Hepatocyte (in vitro differentiated cells): ENCODE results near the gene ZNF536. TPM values are rescaled to one million over a fixed set of nuclear protein-coding genes. Genes with fewer than 3 reads are reported as not detected.

ENCODE experiments used
- DNase-seq: peaks from one replicate; pipeline ENCODE4 v3.0.0-alpha.2; 2016; ENCODE audit warnings: low spot score
- H2AFZ ChIP-seq: fragments of 200-600 bp; sonication (generic); 2 replicates; pipeline ENCODE4 v1.6.0; 2016; ENCODE audit warnings: antibody characterized with exemption, mild to moderate bottlenecking
- H3K27ac ChIP-seq: fragments of 200-600 bp; sonication (generic); 2 replicates; pipeline ENCODE4 v1.5.1; 2016; ENCODE audit warnings: mild to moderate bottlenecking
- H3K27me3 ChIP-seq: fragments of 200-600 bp; sonication (generic); 2 replicates; pipeline ENCODE4 v1.6.1; 2016
- H3K36me3 ChIP-seq: fragments of 200-600 bp; sonication (generic); replicated peaks from 2 replicates; pipeline ENCODE4 v1.5.1; 2016; ENCODE audit warnings: low read depth; ENCODE audit not compliant: insufficient read depth
- H3K4me1 ChIP-seq: fragments of 200-600 bp; sonication (generic); 2 replicates; pipeline ENCODE4 v1.5.1; 2016; ENCODE audit warnings: mild to moderate bottlenecking, moderate library complexity; ENCODE audit not compliant: insufficient read depth
- H3K4me2 ChIP-seq: fragments of 200-600 bp; sonication (generic); 2 replicates; pipeline ENCODE4 v1.6.0; 2016
- H3K4me3 ChIP-seq: fragments of 200-600 bp; sonication (generic); 2 replicates; pipeline ENCODE4 v1.5.1; 2016; ENCODE audit warnings: mild to moderate bottlenecking
- H3K79me2 ChIP-seq: fragments of 200-600 bp; sonication (generic); 2 replicates; pipeline ENCODE4 v1.6.0; 2017; ENCODE audit warnings: mild to moderate bottlenecking
- H3K9me2 ChIP-seq: fragments of 200-600 bp; sonication (generic); replicated peaks from 2 replicates; pipeline ENCODE4 v1.6.0; 2017; ENCODE audit warnings: mild to moderate bottlenecking; ENCODE audit not compliant: insufficient read depth
- H3K9me3 ChIP-seq: fragments of 200-600 bp; sonication (generic); 2 replicates; pipeline ENCODE4 v1.5.1; 2016; ENCODE audit warnings: low read depth, mild to moderate bottlenecking
- H4K20me1 ChIP-seq: fragments of 200-600 bp; sonication (generic); 2 replicates; pipeline ENCODE4 v1.6.0; 2016; ENCODE audit warnings: mild to moderate bottlenecking; ENCODE audit not compliant: insufficient read depth, poor library complexity, severe bottlenecking
- EZH2 ChIP-seq: fragments of 200-600 bp; sonication (generic); IDR thresholded peaks from 2 replicates; pipeline ENCODE4 v1.6.1; 2016; ENCODE audit warnings: antibody characterized with exemption, mild to moderate bottlenecking, borderline replicate concordance
- EZH2phosphoT487 ChIP-seq: fragments of 200-600 bp; sonication (generic); IDR thresholded peaks from one replicate; pipeline ENCODE4 v1.6.1; 2018; ENCODE audit warnings: antibody characterized with exemption, mild to moderate bottlenecking, low read depth, moderate library complexity; ENCODE audit not compliant: unreplicated experiment, severe bottlenecking
- WGBS: methylation state at CpG from one replicate; pipeline ENCODE4 v1.1.6; 2016; ENCODE audit warnings: low lambda C conversion rate; ENCODE audit errors: missing lambda C conversion rate; 5-methylcytosine and 5-hydroxymethylcytosine counted together
- polyA plus RNA-seq: library from polyadenylated mRNA; unstranded; fragments of >200 nt; fragmentation: Nextera tagmentation; extraction: Ambion mirVana; gene quantifications from 2 replicates; pipeline ENCODE4 v1.2.1, GENCODE V29; 2016
- total RNA-seq: library from RNA; depleted of rRNA; stranded (reverse); fragments of >200 nt; gene quantifications from 2 replicates; pipeline ENCODE4 v1.2.3, GENCODE V29; 2014
- TF ChIP-seq, protein P1 (sequence below): fragments of 200-600 bp; sonication (generic); IDR thresholded peaks from 2 replicates; pipeline ENCODE4 v1.5.1; 2016; ENCODE audit warnings: antibody characterized with exemption, mild to moderate bottlenecking; ENCODE audit not compliant: poor library complexity

The ZNF536 gene
- total and polyA plus RNA-seq, 2 experiments from 2014 or later, result 4.1 to 7.5 TPM

- WGBS, result 81% methylated on average over 3 of the region's 3 CpGs
- Histone ChIP-seq H3K4me1 (no peaks in the 10 kb centered on the region), H3K9me2 (no peaks in the 10 kb centered on the region)
Observed at GRCh38 chr19:30529876-30530275, 157.7 kb downstream of the ZNF536 start.

DNA sequence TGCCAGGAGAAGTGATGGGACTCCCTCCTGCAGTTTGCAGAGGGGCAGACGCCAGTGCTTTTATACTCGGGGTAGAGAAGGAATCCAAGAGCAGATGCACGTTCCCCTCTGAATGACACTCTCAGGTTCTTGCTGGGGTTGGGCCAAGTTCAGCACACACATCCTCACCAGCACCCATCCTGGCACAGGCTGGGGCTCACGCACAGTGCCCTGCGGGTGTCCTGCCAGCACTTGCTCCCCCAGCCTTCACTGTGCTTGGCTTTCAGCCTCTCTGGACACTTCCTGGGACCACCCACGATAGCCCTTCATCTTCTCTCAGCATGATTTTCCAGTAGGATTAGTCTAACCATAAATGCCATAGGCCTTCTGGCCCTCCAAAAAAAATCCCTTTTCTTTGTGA lies 158.6 kb downstream of the ZNF536 start:
- Histone ChIP-seq H3K9me2 (no peaks in the 10 kb centered on the region), H3K27ac (no peak overlapping the region), H3K4me3 (no peak overlapping the region), H3K9me3 (no peaks in the 10 kb centered on the region), H3K4me1 (no peaks in the 10 kb centered on the region), H3K79me2 (no peaks in the 10 kb centered on the region), H3K4me2 (no peak overlapping the region), H3K36me3 (no peaks in the 10 kb centered on the region), H4K20me1 (no peaks in the 10 kb centered on the region), H2AFZ (no peak overlapping the region), H3K27me3 (no peaks in the 10 kb centered on the region)
- no peak for DNase-seq
- WGBS, result 50% methylated on average over 6 of the region's 6 CpGs
- TF ChIP-seq EZH2phosphoT487 (no peak), EZH2 (no peak)
- TF ChIP-seq, protein P1, sequence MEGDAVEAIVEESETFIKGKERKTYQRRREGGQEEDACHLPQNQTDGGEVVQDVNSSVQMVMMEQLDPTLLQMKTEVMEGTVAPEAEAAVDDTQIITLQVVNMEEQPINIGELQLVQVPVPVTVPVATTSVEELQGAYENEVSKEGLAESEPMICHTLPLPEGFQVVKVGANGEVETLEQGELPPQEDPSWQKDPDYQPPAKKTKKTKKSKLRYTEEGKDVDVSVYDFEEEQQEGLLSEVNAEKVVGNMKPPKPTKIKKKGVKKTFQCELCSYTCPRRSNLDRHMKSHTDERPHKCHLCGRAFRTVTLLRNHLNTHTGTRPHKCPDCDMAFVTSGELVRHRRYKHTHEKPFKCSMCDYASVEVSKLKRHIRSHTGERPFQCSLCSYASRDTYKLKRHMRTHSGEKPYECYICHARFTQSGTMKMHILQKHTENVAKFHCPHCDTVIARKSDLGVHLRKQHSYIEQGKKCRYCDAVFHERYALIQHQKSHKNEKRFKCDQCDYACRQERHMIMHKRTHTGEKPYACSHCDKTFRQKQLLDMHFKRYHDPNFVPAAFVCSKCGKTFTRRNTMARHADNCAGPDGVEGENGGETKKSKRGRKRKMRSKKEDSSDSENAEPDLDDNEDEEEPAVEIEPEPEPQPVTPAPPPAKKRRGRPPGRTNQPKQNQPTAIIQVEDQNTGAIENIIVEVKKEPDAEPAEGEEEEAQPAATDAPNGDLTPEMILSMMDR, result no peak

More at GRCh38 chr19:30529876-30530275, 157.7 kb downstream of the ZNF536 start:
- Histone ChIP-seq H3K9me3 (no peaks in the 10 kb centered on the region), H4K20me1 (no peaks in the 10 kb centered on the region), H3K27me3 (no peaks in the 10 kb centered on the region), H2AFZ (no peak overlapping the region), H3K36me3 (no peaks in the 10 kb centered on the region), H3K79me2 (no peaks in the 10 kb centered on the region), H3K4me3 (no peak overlapping the region), H3K27ac (no peak overlapping the region), H3K4me2 (no peak overlapping the region)
- TF ChIP-seq EZH2phosphoT487 (no peak), EZH2 (no peak)
- TF ChIP-seq, protein P1, result no peak
- no peak for DNase-seq

DNA sequence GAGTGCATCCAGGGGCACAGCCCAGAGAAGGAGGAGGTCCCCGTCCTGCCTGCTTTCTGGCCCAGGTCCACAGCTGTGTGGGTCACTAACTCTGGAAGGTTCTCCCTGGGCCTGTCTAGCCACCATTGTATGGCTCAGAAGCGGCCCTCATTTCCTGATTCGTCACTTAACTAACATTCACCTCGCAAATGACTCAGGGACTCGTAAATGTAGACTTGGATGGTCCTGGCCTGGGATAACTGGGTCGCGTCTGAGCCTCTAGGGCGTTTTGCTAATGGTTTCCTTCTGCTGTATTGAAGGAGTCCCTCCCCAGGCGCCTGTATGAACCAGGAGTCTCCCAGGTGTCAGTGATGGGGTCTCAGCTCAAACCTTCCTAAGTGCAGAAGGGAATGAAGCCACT lies 162.8 kb downstream of the ZNF536 start:
- no peak overlapping the region for H3K4me2 ChIP-seq
- H3K79me2 ChIP-seq, result no peaks in the 10 kb centered on the region
- 72% methylated on average over 9 of the region's 9 CpGs for WGBS
- H3K9me2 ChIP-seq, result no peaks in the 10 kb centered on the region
- no peak overlapping the region for H3K27ac ChIP-seq
- TF ChIP-seq EZH2 (no peak), EZH2phosphoT487 (no peak)
- no peak overlapping the region for H3K4me3 ChIP-seq
- no peak overlapping the region for H2AFZ ChIP-seq
- H3K4me1 ChIP-seq, result no peaks in the 10 kb centered on the region
- H3K27me3 ChIP-seq, result no peaks in the 10 kb centered on the region
- no peak for DNase-seq
- H3K9me3 ChIP-seq, result no peaks in the 10 kb centered on the region
- H3K36me3 ChIP-seq, result no peaks in the 10 kb centered on the region
- no peaks in the 10 kb centered on the region for H4K20me1 ChIP-seq

- no peak for DNase-seq
- H3K9me3 ChIP-seq, result no peaks in the 10 kb centered on the region
- no peaks in the 10 kb centered on the region for H3K4me1 ChIP-seq
- H2AFZ ChIP-seq, result no peak overlapping the region
- 93% methylated on average over 7 of the region's 7 CpGs for WGBS
- H3K27ac ChIP-seq, result no peak overlapping the region
- no peaks in the 10 kb centered on the region for H4K20me1 ChIP-seq
- no peaks in the 10 kb centered on the region for H3K36me3 ChIP-seq
- TF ChIP-seq EZH2phosphoT487 (no peak), EZH2 (no peak)
- TF ChIP-seq, protein P1, result no peak
- no peaks in the 10 kb centered on the region for H3K79me2 ChIP-seq
- no peaks in the 10 kb centered on the region for H3K27me3 ChIP-seq
- H3K9me2 ChIP-seq, result no peaks in the 10 kb centered on the region
- no peak overlapping the region for H3K4me3 ChIP-seq
- H3K4me2 ChIP-seq, result no peak overlapping the region
Observed at GRCh38 chr19:30536975-30537374, 164.8 kb downstream of the ZNF536 start.
